PC-3 (cell line): Measurements from ENCODE around the gene BCL2L12. TPM values are rescaled to one million over a fixed set of nuclear protein-coding genes. Genes with fewer than 3 reads are reported as not detected.
"Not testable (repeated sequence)": the region's sequence is repeated elsewhere in the genome, so short reads cannot be mapped to it uniquely, and the experiment has no call there.

Source experiments
- ATAC-seq: fragments of 200-7000 bp; cut with Tn5 transposase; 2 replicates; pipeline ENCODE4 v1.9.1; 2020; ENCODE audit warnings: mild to moderate bottlenecking, moderate library complexity
- BruUV-seq: library from RNA; stranded (reverse); fragments of 400-500 nt; replicated peaks from 2 replicates; lab custom pipeline; 2021; lab: Mats Ljungman, UMichigan
- CTCF ChIA-PET: fragments of 300-600 bp; sonication (Branson Sonifier 250); formaldehyde crosslinking; loops from one replicate; lab custom pipeline; 2022; ENCODE audit warnings: antibody characterized with exemption; lab: Charles Lee
- POLR2A ChIA-PET: fragments of 300-600 bp; sonication (Branson Sonifier 250); formaldehyde crosslinking; loops from one replicate; lab custom pipeline; 2022; ENCODE audit warnings: antibody characterized with exemption; ENCODE audit not compliant: unreplicated experiment; lab: Charles Lee
- DNase-seq: peaks from one replicate; pipeline ENCODE4 v3.0.0-alpha.2; 2015
- H2AFZ ChIP-seq: fragments of 300-600 bp; sonication (generic); 2 replicates; pipeline ENCODE4 v1.6.0; 2016; ENCODE audit warnings: antibody characterized with exemption, low read length
- H3F3A ChIP-seq: fragments of 300-600 bp; sonication (generic); one replicate; pipeline ENCODE4 v1.6.0; 2017; ENCODE audit warnings: antibody characterized with exemption, low read length, control low read depth, mild to moderate bottlenecking; ENCODE audit not compliant: unreplicated experiment
- H3K27ac ChIP-seq: fragments of 300-600 bp; sonication (generic); 2 replicates; pipeline ENCODE4 v1.5.1; 2016; ENCODE audit warnings: mild to moderate bottlenecking, low read length
- H3K27me3 ChIP-seq: fragments of 300-600 bp; sonication (generic); 2 replicates; pipeline ENCODE4 v1.6.1; 2016; ENCODE audit warnings: low read length, mixed read lengths
- H3K36me3 ChIP-seq: fragments of 300-600 bp; sonication (generic); 2 replicates; pipeline ENCODE4 v1.6.1; 2016; ENCODE audit warnings: low read depth, mixed run types, low read length, mixed read lengths
- H3K4me1 ChIP-seq: fragments of 300-600 bp; sonication (generic); 2 replicates; pipeline ENCODE4 v1.5.1; 2016; ENCODE audit warnings: low read length; ENCODE audit not compliant: insufficient read depth
- H3K4me2 ChIP-seq: fragments of 300-600 bp; sonication (generic); 2 replicates; pipeline ENCODE4 v1.6.0; 2016; ENCODE audit warnings: low read length
- H3K4me3 ChIP-seq: fragments of 300-600 bp; sonication (generic); 2 replicates; pipeline ENCODE4 v1.5.1; 2016; ENCODE audit warnings: mild to moderate bottlenecking, low read length, mixed read lengths
- H3K79me2 ChIP-seq: fragments of 300-600 bp; sonication (generic); 2 replicates; pipeline ENCODE4 v1.6.1; 2017; ENCODE audit warnings: low read length, mixed read lengths
- H3K9ac ChIP-seq: fragments of 300-600 bp; sonication (generic); 2 replicates; pipeline ENCODE4 v1.6.0; 2016; ENCODE audit warnings: mild to moderate bottlenecking, low read length
- H3K9me2 ChIP-seq: fragments of 300-600 bp; sonication (generic); replicated peaks from 2 replicates; pipeline ENCODE4 v1.6.1; 2016; ENCODE audit warnings: mixed run types, low read length, mixed read lengths
- H3K9me3 ChIP-seq: fragments of 300-600 bp; sonication (generic); 2 replicates; pipeline ENCODE4 v1.6.1; 2016; ENCODE audit warnings: low read length, mixed read lengths
- H4K20me1 ChIP-seq: fragments of 300-600 bp; sonication (generic); 2 replicates; pipeline ENCODE4 v1.6.1; 2016; ENCODE audit warnings: low read length, mixed read lengths
- CTCF ChIP-seq: fragments of 300-600 bp; sonication (generic); conservative IDR thresholded peaks from 2 replicates; pipeline ENCODE4 v1.5.1; 2017; ENCODE audit warnings: antibody characterized with exemption, low read depth, mild to moderate bottlenecking, low read length
- EZH2 ChIP-seq: fragments of 300-600 bp; sonication (generic); IDR thresholded peaks from one replicate; pipeline ENCODE4 v1.6.1; 2017; ENCODE audit warnings: antibody characterized with exemption, mild to moderate bottlenecking, low read length; ENCODE audit not compliant: unreplicated experiment
- EZH2phosphoT487 ChIP-seq: fragments of 300-600 bp; sonication (generic); IDR thresholded peaks from 2 replicates; pipeline ENCODE4 v1.6.1; 2018; ENCODE audit warnings: mild to moderate bottlenecking, antibody characterized with exemption, low read length, borderline replicate concordance
- intact Hi-C: fragments of 100-400 bp; cut with micrococcal nuclease; formaldehyde crosslinking; loops from 2 replicates; pipeline ENCODE4 v1.9.0; 2023
- total RNA-seq: library from RNA; depleted of rRNA; stranded (reverse); fragments of >200 nt; gene quantifications from 2 replicates; pipeline ENCODE4 v1.2.3, GENCODE V29; 2014

BCL2L12 gene
- total RNA-seq, 1 experiment from 2014 or later = 104 TPM

- no peak overlapping the region for H3K4me3 ChIP-seq
- no peaks in the 10 kb centered on the region for H3K79me2 ChIP-seq
- POLR2A ChIA-PET = interaction anchor here (0.6 kb wide), 1 partner anchor 86 kb away, joined by 9 read pairs; no protein-coding TSS in a partner anchor
- no peaks in the 10 kb centered on the region for H3K27me3 ChIP-seq
- DNase-seq (no peak), ATAC-seq (no peak)
- H3K9ac ChIP-seq = no peak overlapping the region
- no peak overlapping the region for H2AFZ ChIP-seq
- intact Hi-C loops = no loop called here
- H4K20me1 ChIP-seq = no peaks in the 10 kb centered on the region
- no peaks in the 10 kb centered on the region for H3K4me1 ChIP-seq
- no peaks in the 10 kb centered on the region for H3F3A ChIP-seq
- H3K9me2 ChIP-seq = no peaks in the 10 kb centered on the region
- no peak overlapping the region for H3K4me2 ChIP-seq
- no TSS peak for BruUV-seq
- TF ChIP-seq EZH2 (no peak), CTCF (no peak), EZH2phosphoT487 (no peak)
- H3K27ac ChIP-seq = no peak overlapping the region
- CTCF ChIA-PET = no interaction called here
- no peaks in the 10 kb centered on the region for H3K9me3 ChIP-seq
- peaks cover 9% of the 10 kb centered on the region; the same call in 1 of the 2 replicates for H3K36me3 ChIP-seq
Measured at GRCh38 chr19:49631610-49632192, 34.0 kb upstream of the BCL2L12 start.

GRCh38 chr19:49632576-49632975 is 33.2 kb upstream of the BCL2L12 start:
- Histone ChIP-seq H3K79me2 (no peaks in the 10 kb centered on the region), H3K9me2 (no peaks in the 10 kb centered on the region), H3K4me2 (no peak overlapping the region), H3K4me3 (no peak overlapping the region), H3K36me3 (peaks cover 3% of the 10 kb centered on the region; the same call in 1 of the 2 replicates), H3K4me1 (peaks cover under 1% of the 10 kb centered on the region; the same call in 1 of the 2 replicates), H3K9ac (no peak overlapping the region), H3K27me3 (no peaks in the 10 kb centered on the region), H3K9me3 (no peaks in the 10 kb centered on the region), H3F3A (no peaks in the 10 kb centered on the region), H2AFZ (no peak overlapping the region), H3K27ac (no peak overlapping the region), H4K20me1 (no peaks in the 10 kb centered on the region)
- CTCF ChIA-PET = no interaction called here
- no peak for ATAC-seq
- BruUV-seq = no TSS peak
- DNase-seq = no peak
- intact Hi-C loops = no loop called here
- POLR2A ChIA-PET = no interaction called here
- TF ChIP-seq EZH2 (no peak), EZH2phosphoT487 (no peak), CTCF (no peak)

- H3K79me2 ChIP-seq, DNase-seq, H3K27me3 ChIP-seq, intact Hi-C loops, H3K36me3 ChIP-seq, H2AFZ ChIP-seq, CTCF ChIA-PET, H3K4me2 ChIP-seq, BruUV-seq, H3K9ac ChIP-seq, H3K9me3 ChIP-seq, H3K27ac ChIP-seq, H3K9me2 ChIP-seq, H3K4me3 ChIP-seq, H3F3A ChIP-seq, H4K20me1 ChIP-seq, POLR2A ChIA-PET, ATAC-seq, H3K4me1 ChIP-seq: not testable (repeated sequence)
Measured at GRCh38 chr19:49633273-49633672, 32.5 kb upstream of the BCL2L12 start.
